Measurements from ENCODE around the gene LDAH.

LDAH gene

GRCh38 chr2:20637147-20637546 is 185.8 kb downstream of the LDAH start:
- no peak for DNase-seq (ENCODE audit: low read depth)

GRCh38 chr2:20635675-20636584 is 187.0 kb downstream of the LDAH start:
- no peak for DNase-seq (ENCODE audit: low read depth)

GRCh38 chr2:20635113-20635510 is 187.8 kb downstream of the LDAH start:
- DNase-seq (ENCODE audit: low read depth) = no peak

GRCh38 chr2:20634507-20635112 is 188.3 kb downstream of the LDAH start:
- no peak for DNase-seq (ENCODE audit: low read depth)

Data from stimulated activated CD8-positive, alpha-beta memory T cell treated with anti-CD3 and anti-CD28 coated beads, Interleukin-12 subunit alpha, Interleukin-12 subunit beta, amount 100 ng/mL, for 4 hours (primary cell).